Endothelial cell of hepatic sinusoid (primary cell): Measurements from ENCODE around the gene VPS41.

ENCODE experiments used
- in situ Hi-C: cut with HindIII; loops from 2 replicates; pipeline ENCODE4 v1.10.0; 2017; ENCODE audit warnings: low sequenced_read_pairs

The VPS41 gene

DNA sequence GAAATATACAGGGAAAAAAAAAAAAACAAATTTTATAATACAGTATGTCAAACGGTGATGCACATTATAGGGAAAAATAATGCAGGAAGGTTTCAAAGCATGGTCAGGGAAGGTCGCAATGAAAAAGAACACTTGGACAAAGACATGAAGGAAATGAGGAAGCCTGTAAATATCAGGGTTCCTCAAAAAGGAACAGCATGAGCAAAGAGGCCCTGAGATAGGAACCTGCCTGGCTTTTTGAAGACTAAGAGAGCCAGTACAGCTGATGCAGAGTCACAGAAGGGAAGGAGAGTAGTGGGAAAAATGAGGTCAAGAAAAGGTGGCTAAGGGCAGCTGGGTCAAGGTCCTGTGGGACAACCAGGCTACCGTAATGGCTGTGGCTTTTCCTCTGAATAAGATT is 1.9 kb downstream of the VPS41 start:
- in situ Hi-C loops: no loop called here

DNA sequence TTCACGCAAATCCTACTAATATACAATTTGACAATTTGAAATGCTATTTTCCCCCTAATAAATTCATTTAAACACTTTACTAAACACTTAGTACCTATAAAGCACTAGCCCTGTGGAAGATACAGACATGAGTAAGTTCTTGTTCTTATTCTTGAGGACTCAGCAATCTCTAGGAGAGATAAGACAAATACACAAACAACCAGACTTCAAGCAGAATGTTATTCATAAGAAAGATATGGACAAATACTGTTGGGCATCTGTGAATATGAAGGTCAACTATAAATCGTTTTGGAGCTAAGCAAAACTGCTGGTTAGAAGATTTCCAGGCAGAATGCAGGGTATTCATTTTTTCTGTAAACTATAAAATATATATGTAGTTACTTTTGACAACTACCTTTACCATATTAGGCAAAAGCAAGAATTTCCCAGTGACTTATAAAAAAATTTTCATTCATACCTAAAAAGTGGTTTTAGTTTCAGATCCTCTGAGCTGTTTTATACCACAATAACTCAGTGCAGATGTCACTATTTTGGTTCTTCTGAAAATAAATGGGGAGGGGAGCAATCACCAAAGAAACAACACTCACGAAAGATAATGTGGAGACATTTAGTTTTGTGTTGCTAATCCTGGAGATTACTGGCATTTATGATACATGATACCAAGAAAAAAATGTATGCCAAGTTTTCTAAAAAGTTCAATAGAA is 3.8 kb downstream of the VPS41 start:
- in situ Hi-C loops: no loop called here

DNA sequence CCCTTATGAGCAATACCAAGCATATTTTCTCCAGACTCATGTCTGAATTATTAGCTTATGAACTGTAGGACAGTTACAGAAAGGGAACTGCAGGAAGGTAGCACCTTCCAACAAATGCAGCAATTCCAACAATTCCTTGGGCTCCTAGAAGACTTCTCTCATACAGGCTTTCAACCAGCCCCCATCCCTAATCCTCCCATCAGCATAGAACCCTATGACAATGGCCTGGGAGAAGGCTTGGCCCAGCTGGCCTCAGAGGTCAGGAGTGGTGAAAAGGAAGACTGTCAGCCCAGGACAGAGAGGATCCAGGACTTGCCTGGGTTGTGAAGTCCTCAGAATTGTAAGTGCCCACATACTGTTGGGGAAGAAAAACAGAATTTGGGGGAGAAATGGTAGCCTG is 5.9 kb downstream of the VPS41 start:
- in situ Hi-C loops: no loop called here

DNA sequence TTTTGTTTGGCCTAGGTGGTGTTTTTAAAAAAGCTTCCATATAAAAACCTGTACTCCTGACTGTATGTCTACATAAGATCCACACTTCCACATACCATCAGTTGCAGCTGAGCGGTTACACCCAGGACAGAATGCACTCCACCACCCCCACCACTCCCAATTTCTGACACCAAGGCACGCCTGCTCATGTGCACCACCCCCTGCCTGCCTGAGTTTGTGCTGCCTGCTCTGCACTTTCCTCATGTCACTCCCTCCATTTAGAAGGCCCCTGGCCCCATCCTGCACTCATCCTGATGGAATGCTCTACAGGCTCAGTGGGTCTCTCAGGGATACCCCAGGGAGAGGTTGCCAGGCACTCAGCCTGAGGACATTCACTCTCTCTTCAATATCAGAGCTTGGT is 6.5 kb downstream of the VPS41 start:
- in situ Hi-C loops: no loop called here

DNA sequence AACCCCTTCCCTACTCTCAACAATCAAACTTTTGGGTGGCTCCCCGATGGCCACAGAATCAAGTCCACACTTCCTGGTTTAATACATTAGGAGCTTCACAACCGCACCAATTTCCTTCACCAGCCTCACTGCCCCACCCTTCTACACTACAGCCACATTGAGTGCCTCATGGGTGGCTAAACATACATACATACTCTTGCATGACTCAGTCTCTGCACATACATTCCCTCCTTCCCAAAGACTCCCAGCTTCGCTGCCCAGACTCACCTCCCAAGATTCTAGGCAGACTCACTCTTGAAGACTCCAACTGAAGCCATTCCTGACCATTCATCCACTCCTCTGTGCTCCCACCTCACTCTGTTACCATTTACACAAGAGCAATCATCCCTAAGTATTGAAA is 15.9 kb downstream of the VPS41 start:
- in situ Hi-C loops: no loop called here

DNA sequence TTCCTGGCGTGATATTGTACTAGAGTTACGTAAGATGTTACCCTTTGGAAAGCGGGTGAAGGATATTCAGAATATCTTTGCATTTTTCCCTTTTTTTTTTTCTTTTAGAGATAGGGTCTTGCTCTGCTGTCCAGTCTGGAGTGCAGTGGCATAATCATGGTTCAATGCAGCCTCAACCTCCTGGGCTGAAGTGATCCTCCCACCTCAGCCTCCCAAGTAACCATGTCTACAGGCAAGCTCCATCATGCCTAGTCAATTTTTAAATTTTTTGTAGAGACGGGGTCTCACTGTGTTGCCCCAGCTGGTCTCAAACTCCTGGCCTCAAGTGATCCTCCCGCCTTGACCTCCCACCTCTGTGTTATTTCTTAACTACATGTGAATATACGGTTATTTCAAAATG is 18.4 kb downstream of the VPS41 start:
- in situ Hi-C loops: no loop called here

DNA sequence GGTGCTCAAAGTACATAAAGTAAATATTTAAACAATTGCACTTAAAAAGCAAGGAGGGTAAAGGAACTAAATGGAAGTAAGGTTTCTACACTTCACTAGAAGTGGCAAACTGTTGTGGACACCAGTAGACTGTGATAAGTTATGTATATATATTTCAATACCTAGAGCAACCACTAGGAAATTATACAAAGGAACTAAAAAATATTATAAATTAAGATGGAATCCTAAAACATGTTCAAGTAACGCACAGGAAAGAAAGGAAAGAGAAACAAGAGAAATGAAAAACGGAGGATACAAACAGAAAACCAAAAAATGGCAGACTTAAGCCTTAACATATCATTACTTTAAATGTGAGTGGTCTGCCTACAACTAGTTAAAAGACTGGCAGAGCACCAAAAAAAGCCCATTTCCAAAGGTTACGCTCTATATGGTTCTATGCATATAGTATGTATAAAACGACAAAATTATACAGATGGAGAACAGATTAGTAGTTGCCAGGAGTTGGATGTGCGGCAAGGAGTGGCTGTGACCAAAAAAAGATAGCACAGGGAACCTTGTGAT is 19.0 kb downstream of the VPS41 start:
- in situ Hi-C loops: no loop called here

DNA sequence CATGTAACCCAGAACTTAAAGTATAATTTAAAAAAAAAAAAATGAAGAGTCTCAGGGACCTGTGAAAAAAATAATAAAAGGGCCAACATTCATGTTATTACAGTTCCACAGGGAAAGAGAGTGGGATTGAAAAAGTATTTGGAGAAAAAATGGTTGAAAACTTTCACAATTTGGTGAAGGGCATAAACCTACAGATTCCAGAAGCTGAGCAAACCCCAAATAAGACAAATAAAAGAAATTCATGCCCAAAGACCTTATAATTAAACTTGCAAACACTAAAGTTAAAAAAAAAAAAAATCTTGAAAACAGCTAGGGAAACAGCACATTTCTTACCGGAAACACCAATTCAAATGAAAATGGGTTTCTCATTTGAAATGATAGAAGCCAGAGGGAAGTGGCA is 19.9 kb downstream of the VPS41 start:
- in situ Hi-C loops: no loop called here

DNA sequence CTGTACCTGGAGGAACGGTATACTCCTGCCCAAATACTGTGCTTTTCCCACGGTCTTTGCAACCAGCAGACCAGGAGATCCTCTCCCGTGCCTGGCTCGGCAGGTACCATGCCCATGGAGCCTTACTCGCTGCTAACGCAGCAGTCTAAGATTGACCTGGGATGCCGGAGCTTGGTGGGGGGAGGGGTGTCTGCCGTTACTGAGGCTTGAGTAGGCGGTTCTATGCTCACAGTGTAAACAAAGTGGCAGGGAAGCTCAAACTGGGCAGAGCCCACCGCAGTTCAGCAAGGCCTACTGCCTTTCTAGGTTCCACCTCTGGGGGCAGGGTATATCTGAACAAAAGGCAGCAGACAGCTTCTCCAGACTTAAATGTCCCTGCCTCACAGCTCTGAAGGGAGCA is 22.7 kb downstream of the VPS41 start:
- in situ Hi-C loops: no loop called here

DNA sequence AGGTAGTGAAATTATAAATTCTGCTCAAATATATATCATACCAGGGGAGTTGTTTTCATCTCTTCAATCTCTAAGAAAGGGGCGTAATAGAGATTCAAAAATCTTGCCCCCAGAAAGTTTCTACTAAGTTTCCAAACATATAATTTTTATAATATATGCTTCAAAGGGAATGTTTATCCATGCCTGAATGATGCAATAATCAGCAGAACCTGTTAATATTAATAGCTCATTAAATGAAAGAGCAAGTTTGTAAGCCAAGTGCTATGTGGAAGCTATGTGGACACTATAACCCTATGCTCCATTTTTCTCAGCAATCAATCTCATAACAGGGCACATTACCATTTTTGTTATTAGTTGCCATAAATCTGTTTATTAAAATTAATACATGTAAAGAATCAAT is 25.3 kb downstream of the VPS41 start:
- in situ Hi-C loops: no loop called here

DNA sequence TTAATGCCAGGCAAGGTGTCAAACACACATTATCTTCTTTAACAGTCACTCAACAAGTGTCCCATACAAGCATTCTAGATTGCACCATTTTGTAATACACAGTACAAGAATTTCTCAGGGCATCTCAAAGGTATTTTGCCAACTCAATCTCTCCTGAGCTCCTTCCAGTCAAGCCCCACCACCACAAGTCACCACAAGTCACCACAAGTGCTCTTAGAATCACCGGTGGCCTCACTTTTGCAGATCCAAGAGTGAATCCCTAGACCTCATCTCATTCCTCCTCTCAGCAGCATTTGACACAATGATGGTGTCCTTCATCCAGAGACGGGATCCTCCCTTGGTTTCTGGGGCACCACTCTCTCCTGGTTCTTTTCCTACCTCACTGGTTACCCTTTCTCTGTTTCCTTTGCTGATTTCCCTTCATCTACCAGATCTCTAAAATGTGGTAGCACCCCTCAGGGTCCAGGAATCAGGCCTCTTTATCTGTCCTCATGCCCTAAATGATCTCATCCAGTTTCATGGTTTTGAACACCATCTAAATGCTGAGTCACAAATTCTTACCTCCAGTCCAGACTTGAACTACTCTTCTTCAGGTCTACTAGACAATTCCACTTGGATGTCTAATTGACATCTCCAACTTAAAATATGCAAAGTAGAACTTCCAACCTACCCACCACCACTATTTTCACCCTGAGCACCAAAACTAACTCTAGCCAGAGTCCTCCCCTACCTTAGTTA is 26.9 kb downstream of the VPS41 start:
- in situ Hi-C loops: no loop called here

DNA sequence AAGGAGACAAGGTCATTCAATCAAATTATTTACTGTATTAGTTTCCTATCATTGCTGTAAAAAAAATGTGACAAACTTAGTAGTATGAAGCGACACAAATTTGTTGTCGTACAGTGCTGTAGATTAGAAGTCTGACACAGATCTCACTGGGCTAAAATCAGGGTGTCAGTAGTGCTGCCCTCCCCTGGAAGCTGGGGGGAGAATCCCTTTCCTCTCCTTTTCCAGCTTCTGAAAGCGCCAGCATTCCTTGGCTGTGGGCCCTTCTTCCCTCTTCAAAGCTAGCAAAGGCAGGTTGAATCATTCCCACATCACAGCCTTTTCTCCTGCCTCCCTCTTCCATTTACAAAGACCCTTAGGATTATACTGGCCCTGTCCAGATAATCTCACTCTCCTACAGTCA is 28.0 kb downstream of the VPS41 start:
- in situ Hi-C loops: no loop called here

DNA sequence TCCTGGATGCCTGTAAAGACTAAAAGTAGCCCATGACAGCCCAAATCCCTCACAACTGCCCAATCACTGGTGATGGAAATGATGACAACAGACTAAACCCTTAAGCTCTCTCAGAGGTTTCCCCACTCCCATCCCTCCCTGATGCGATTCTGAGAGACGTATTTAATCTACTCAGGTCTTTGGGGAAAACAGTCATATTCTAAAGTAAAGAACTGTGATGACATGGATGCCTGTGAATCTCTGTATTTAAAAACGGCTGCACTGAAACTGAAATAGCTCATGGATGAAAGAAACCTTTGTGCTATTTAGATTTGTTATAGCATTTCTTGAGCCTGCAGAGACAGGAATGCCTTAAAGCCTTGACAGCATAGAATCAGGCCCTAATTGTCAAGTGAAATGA is 28.5 kb downstream of the VPS41 start:
- in situ Hi-C loops: no loop called here

DNA sequence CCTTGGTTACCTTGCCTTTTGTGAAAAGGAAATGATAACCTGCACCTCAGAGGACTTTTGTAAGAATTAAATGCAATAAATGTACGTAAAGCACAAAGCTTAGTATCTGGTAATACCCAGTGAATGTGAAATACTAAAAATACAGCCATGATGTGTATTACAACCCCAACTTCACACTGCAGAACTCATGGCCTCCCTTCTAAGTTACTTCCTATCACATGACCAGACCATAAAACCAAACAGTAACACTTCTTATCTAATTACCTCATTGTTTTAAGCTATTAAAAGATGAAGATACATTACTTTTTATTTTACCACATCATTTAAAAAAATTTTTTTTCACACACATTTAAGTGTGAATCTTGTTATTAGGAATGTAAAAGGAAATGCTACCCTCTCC is 29.0 kb downstream of the VPS41 start:
- in situ Hi-C loops: no loop called here

DNA sequence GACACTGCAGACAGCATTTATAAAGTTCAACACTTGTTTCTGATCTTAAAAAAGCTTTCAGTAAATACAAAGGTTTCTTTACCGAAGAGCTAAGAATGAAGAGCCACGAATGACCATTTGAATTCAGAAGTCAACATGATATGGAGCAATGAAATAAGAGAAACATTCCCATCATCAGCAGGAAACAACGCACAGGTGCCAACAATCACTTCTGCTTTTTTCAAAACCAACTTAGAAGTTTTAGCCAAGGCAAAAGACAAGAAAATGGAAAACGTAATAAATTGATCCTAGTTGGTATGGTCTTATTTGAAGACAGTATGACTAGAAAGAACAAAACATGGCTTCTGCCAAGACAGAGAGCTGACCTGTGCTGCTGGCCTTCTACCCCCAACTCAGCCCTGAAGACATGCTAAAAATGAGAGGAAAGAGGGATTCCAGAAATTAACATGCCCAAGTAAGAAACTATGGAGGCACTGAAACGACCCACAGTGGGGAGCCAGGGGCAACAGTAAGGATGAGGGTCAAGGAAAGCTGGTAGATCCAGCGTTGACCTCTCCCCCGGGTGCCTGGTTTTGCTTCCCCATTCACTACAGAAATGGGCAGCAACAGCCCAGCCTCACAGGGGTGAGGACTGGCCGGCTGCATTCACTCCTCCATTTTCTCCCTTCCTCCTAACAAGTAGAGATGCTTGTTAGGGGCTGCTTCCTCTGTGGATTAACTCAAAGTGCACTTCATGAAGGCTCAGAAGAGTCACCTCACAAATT is 30.1 kb downstream of the VPS41 start:
- in situ Hi-C loops: no loop called here

DNA sequence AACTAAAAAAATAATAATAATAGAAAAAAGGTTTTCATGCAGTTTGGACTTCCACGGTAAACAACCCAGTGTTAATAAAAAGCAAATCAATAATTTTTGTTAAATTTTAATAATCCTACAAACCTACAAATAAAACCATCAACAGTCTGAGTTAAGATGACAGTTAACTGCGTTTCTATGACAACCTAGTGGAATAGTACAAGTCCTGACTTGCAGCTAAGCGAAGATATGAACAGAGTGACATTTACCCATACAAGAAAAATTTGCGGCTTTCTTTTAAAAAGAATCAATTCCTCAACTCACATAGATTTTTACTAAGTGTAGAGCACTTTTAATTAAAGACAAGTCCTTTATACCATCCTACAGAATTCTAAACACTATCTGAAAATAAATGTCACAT is 35.6 kb downstream of the VPS41 start:
- in situ Hi-C loops: no loop called here

DNA sequence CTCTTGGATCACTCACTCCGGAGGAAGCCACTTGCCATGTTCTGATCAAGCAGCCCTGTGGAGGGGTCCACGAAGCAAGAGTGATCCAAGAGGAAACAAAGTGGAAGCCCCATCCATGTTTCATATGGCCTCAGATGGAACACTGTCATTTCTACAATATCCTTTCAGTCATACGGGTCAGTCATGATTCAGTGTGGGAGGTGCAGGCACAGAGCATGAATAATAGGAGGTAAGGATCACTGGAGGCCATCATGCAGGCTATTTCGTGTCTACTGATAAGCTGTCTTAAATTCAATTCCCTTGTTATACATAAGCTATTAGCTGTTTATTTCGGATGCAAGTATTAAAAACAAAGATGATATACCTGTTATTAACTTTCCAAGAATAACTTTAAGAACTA is 36.8 kb downstream of the VPS41 start:
- in situ Hi-C loops: no loop called here

DNA sequence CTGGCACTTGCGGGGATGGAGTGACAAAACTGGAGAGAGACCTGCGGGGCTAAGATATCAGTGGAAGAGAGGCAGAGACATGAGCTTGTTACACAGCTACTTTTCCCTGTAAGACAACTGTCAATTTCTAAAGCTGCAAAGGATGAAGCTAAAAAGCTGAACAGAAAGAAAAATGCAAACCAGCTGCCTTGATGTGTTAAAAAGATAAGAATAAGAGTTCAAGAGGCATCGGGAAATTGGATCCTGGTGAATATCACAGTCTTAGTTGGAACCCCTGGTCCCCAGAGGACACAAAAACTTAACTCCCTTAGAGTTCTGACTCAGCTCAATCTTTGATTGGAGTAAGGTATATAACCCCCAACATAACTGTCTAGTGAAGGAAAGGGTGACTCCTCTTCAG is 38.8 kb downstream of the VPS41 start:
- in situ Hi-C loops: no loop called here

DNA sequence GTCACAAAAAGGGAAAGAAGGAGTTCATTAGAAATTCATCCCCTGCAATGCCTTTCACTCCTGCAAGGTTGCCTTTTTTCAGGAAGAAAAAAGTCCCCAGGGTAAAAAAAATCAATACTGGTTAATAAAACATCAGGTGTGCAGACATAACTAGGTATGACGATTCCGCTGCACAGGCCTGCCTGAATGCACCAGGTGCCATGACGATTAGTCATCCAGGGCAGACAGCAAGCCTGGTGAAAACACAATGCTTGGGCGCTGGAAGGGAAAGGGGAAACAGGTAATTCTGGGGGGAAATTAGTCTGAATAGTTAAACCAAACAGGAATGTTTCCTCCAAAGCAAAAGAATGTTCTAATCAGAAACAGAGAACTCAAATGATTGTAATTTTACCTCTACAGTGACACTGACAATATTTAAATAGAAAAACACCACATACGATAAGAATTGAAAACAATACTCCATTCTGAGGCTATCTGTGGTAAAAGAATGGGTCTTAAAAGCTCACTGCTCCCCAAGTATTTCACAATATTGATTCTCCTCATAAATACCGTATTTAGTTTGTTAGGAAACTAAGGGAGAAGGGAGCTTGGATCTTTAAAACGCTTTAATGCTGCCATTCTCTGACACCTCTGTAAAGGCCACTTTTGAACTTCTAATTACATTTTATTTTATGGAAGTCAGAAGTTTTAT is 45.2 kb downstream of the VPS41 start:
- in situ Hi-C loops: no loop called here

DNA sequence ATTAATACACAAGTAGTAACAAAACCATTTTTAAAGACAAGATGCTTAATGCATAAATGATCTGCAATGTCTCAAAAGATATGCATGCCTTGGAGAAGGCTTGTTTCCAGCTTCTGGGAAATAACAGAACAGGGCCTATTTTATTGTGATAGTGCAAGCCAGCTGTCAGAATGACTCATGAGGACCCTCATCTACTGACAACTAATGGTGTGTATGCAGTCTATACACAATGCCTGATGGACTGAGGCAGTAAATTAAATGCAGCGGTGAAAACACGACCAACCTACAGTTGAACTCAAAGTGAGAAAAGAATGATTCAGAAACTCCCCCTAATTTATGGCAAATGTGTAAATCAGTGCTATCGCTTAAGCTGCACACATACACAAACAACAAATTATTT is 46.3 kb downstream of the VPS41 start:
- in situ Hi-C loops: no loop called here

DNA sequence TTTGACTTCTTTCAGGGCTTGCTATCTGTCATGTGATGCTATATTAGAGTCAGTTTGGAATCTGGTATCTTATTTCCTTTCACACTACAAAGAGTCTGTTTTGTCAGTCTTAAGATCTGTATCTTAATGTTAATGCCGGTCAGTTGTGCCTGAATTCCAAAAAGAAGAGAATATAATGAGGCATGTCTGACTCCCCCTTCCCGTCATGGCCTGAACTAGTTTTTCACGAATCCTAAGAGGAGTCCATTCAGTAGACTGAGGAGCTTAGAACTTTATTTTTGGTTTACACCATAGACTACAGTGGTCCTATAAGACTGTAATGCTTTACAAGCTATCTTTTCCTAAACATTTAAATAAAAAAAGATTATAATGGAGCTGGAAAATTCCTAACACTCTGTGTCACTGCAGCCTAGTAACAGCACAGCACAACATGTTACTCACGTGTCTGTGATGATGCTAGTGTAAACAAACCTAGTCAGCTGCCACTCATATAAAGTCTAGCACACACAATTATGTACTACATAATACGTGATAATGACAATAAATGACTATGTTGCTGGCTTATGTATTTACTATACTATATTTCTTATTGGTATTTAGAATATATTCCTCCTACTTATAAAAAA is 50.6 kb downstream of the VPS41 start:
- in situ Hi-C loops: no loop called here
